K562 (cell line): ENCODE data around the gene KCNG1. TPM values are rescaled to one million over a fixed set of nuclear protein-coding genes. Genes with fewer than 3 reads are reported as not detected.

Experiments
- CBFB ChIP-seq: sonication (generic); formaldehyde crosslinking; IDR thresholded peaks from 2 replicates; pipeline ENCODE4 v1.4.0; 2020; ENCODE audit warnings: mild to moderate bottlenecking, missing genetic modification reagents
- CBX1 ChIP-seq: sonication (generic); IDR thresholded peaks from 2 replicates; pipeline ENCODE4 v1.6.1; 2016; ENCODE audit warnings: antibody characterized with exemption, low read depth, mild to moderate bottlenecking
- CSDE1 ChIP-seq, 2 experiments: fragments of 450-650 bp; IDR thresholded peaks; 2 replicates each; pipeline ENCODE4 v1.6.1; 2016; ENCODE audit warnings: mild to moderate bottlenecking in 1 of 2
- CXXC5 ChIP-seq: fragments of 250-450 bp; sonication (Bioruptor Pico); IDR thresholded peaks from 2 replicates; pipeline ENCODE4 v1.8.0; 2022; ENCODE audit warnings: inconsistent platforms, mild to moderate bottlenecking, moderate library complexity
- HBP1 ChIP-seq: fragments of 450-650 bp; formaldehyde crosslinking; IDR thresholded peaks from 2 replicates; pipeline ENCODE4 v1.4.0; 2022; ENCODE audit warnings: missing genetic modification characterization
- HDAC3 ChIP-seq: fragments of 450-650 bp; IDR thresholded peaks from 2 replicates; pipeline ENCODE4 v1.6.1; 2018; ENCODE audit warnings: borderline replicate concordance, mild to moderate bottlenecking, moderate library complexity; ENCODE audit not compliant: partially characterized antibody
- HES1 ChIP-seq: fragments of 450-650 bp; IDR thresholded peaks from 2 replicates; pipeline ENCODE4 v1.6.1; 2016; ENCODE audit warnings: low read depth, mild to moderate bottlenecking, moderate library complexity
- HEY1 ChIP-seq: fragments of 250-450 bp; sonication (Bioruptor Pico); IDR thresholded peaks from 2 replicates; pipeline ENCODE4 v1.5.0; 2020; ENCODE audit warnings: mild to moderate bottlenecking, moderate library complexity, borderline replicate concordance
- MAFF ChIP-seq: IDR thresholded peaks from 2 replicates; pipeline ENCODE4 v1.6.1; 2012; ENCODE audit warnings: low read length, improper control_type of control experiment
- NEUROD1 ChIP-seq: fragments of 150-350 bp; IDR thresholded peaks from 2 replicates; pipeline ENCODE4 v1.6.1; 2014; ENCODE audit warnings: borderline replicate concordance, low read length, low read depth; ENCODE audit not compliant: partially characterized antibody
- NKRF ChIP-seq: fragments of 450-650 bp; IDR thresholded peaks from 2 replicates; pipeline ENCODE4 v1.6.1; 2016; ENCODE audit warnings: borderline replicate concordance
- NR0B1 ChIP-seq: fragments of 450-650 bp; IDR thresholded peaks from one replicate; pipeline ENCODE4 v1.6.1; 2018; ENCODE audit warnings: mild to moderate bottlenecking, moderate library complexity; ENCODE audit not compliant: partially characterized antibody
- RBM22 ChIP-seq: fragments of 200-400 bp; formaldehyde crosslinking; IDR thresholded peaks from 2 replicates; pipeline ENCODE4 v1.6.1; 2018; ENCODE audit warnings: low read length, low read depth; ENCODE audit not compliant: poor library complexity, severe bottlenecking
- SIN3A ChIP-seq, 2 experiments: fragments of 150-350 bp in 1 of 2; IDR thresholded peaks; 2 replicates each; pipeline ENCODE4 v1.6.1; 2011 to 2016; ENCODE audit warnings: borderline replicate concordance in 2 of 2, low read depth in 2 of 2, low read length in 2 of 2, mild to moderate bottlenecking in 2 of 2, moderate library complexity in 2 of 2; ENCODE audit not compliant: control insufficient read depth in 1 of 2
- SLC30A9 ChIP-seq: fragments of 250-450 bp; sonication (Bioruptor Pico); IDR thresholded peaks from 2 replicates; pipeline ENCODE4 v1.8.0; 2022; ENCODE audit warnings: mild to moderate bottlenecking, moderate library complexity
- SMAD3 ChIP-seq: fragments of 450-650 bp; formaldehyde crosslinking; conservative IDR thresholded peaks from 2 replicates; pipeline ENCODE4 v1.4.0; 2020; ENCODE audit warnings: mild to moderate bottlenecking
- TAF1 ChIP-seq: IDR thresholded peaks from 2 replicates; pipeline ENCODE4 v1.6.1; 2011; ENCODE audit warnings: mild to moderate bottlenecking, low read length, moderate library complexity; ENCODE audit not compliant: insufficient read depth, control insufficient read depth, severe bottlenecking; ENCODE audit errors: extremely low read depth
- TRIM24 ChIP-seq, 2 experiments: fragments of 450-650 bp; IDR thresholded peaks; 2 replicates each; pipeline ENCODE4 v1.6.1; 2016
- YBX1 ChIP-seq: fragments of 450-650 bp; IDR thresholded peaks from 2 replicates; pipeline ENCODE4 v1.7.1; 2016; ENCODE audit warnings: mild to moderate bottlenecking
- ZBED1 ChIP-seq: IDR thresholded peaks from 2 replicates; pipeline ENCODE4 v1.6.1; 2014
- ZEB2 ChIP-seq: fragments of 450-650 bp; IDR thresholded peaks from 2 replicates; pipeline ENCODE4 v1.6.1; 2016
- ZNF354B ChIP-seq: fragments of 250-450 bp; sonication (Bioruptor Pico); IDR thresholded peaks from 2 replicates; pipeline ENCODE4 v1.4.0; 2020
- ZNF551 ChIP-seq: fragments of 250-450 bp; sonication (Bioruptor Pico); IDR thresholded peaks from 2 replicates; pipeline ENCODE4 v1.5.0; 2021; ENCODE audit warnings: mild to moderate bottlenecking, moderate library complexity
- polyA plus RNA-seq, 8 experiments: library from polyadenylated mRNA; depleted of rRNA in 4 of 8; stranded (reverse) in 5 of 8; unstranded in 3 of 8; fragments of >200 nt; fragmentation: Nextera tagmentation in 2 of 8; fragmentation: Illumina TruSeq in 1 of 8; extraction: Ambion mirVana in 2 of 8; extraction: Trizol in 1 of 8; gene quantifications; 2 replicates each; pipeline versions ENCODE4 v1.2.1 to v1.2.3, GENCODE V29; 2011 to 2014; ENCODE audit warnings: inconsistent platforms in 1 of 8, missing spikeins in 1 of 8
- total RNA-seq, 7 experiments: library from RNA; depleted of rRNA in 6 of 7; stranded (reverse); fragments of >200 nt in 6 of 7; fragmentation: Illumina TruSeq in 2 of 7; extraction: Trizol in 2 of 7; gene quantifications; 2 replicates each; pipeline versions ENCODE4 v1.2.1 to v1.2.3, GENCODE V29; 2011 to 2021; ENCODE audit warnings: low replicate concordance in 1 of 7
- TF ChIP-seq, protein P1 (sequence below): fragments of 450-650 bp; formaldehyde crosslinking; conservative IDR thresholded peaks from 2 replicates; pipeline ENCODE4 v1.4.0; 2022; ENCODE audit warnings: mild to moderate bottlenecking, missing genetic modification characterization

KCNG1 gene
- total and polyA plus RNA-seq, 9 of the 15 experiments (the other 6 are each of a cell fraction or from before 2014, with no cell fraction given): 0.06 to 1.5 (median 0.22) TPM; not detected in 2

GRCh38 chr20:50980071-50980681 is 42.7 kb downstream of the KCNG1 start (continued):
- TF ChIP-seq CBFB (CRISPR knock-in tag) (no peak), ZBED1 (no peak), HBP1 (CRISPR knock-in tag) (no peak), CBX1 (no peak), NR0B1 (no peak), ZNF354B (CRISPR knock-in tag) (no peak), NEUROD1 (no peak), NKRF (no peak), HDAC3 (no peak), TRIM24 (IDR thresholded peaks at IDR 0.05) (peak in 1 of 2 experiments; percentile 47; a peak in 1 of 4 replicates), SLC30A9 (no peak), MAFF (no peak), CSDE1 (IDR thresholded peaks at IDR 0.05) (no peak), SMAD3 (CRISPR knock-in tag) (no peak), HEY1 (CRISPR knock-in tag) (no peak), RBM22 (no peak), YBX1 (no peak), SIN3A (IDR thresholded peaks at IDR 0.05; ENCODE audit: borderline replicate concordance in 2 of 2, control insufficient read depth in 1 of 2, low read depth in 2 of 2, low read length in 2 of 2) (no peak), TAF1 (no peak), ZNF551 (no peak), CXXC5 (no peak), HES1 (no peak), ZEB2 (no peak)
- TF ChIP-seq, protein P1, sequence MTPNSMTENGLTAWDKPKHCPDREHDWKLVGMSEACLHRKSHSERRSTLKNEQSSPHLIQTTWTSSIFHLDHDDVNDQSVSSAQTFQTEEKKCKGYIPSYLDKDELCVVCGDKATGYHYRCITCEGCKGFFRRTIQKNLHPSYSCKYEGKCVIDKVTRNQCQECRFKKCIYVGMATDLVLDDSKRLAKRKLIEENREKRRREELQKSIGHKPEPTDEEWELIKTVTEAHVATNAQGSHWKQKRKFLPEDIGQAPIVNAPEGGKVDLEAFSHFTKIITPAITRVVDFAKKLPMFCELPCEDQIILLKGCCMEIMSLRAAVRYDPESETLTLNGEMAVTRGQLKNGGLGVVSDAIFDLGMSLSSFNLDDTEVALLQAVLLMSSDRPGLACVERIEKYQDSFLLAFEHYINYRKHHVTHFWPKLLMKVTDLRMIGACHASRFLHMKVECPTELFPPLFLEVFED: no peak
